HepG2 (cell line): ENCODE data around the gene CFAP221. TPM values are rescaled to one million over a fixed set of nuclear protein-coding genes. Genes with fewer than 3 reads are reported as not detected.

Experiments
- ATAC-seq: fragments of 200-7000 bp; cut with Tn5 transposase; 3 replicates; pipeline ENCODE4 v1.9.1; 2020; ENCODE audit warnings: mild to moderate bottlenecking, moderate library complexity
- BruUV-seq: library from RNA; stranded (reverse); fragments of 400-500 nt; replicated peaks from 2 replicates; lab custom pipeline; 2021; lab: Mats Ljungman, UMichigan
- CTCF ChIA-PET: fragments of 300-600 bp; formaldehyde crosslinking; extraction: SDS; loops from one replicate; lab custom pipeline; 2021; ENCODE audit warnings: low total read pairs, inconsistent platforms, low intra/inter-chr PET ratio; lab: Yijun Ruan, JAX
- POLR2A ChIA-PET: fragments of 350-600 bp; sonication (Branson Sonifier 250); formaldehyde crosslinking; loops from one replicate; lab custom pipeline; 2020; ENCODE audit warnings: antibody characterized with exemption, inconsistent platforms; lab: Yijun Ruan, JAX
- DNase-seq: peaks from one replicate; pipeline ENCODE4 v3.0.0-alpha.2; 2015; ENCODE audit warnings: low spot score
- FAIRE-seq: peaks from 3 replicates; lab custom pipeline; 2011; peaks lifted over from hg19 to GRCh38; lab: Jason Lieb, UNC
- H2AFZ ChIP-seq: one replicate; pipeline ENCODE4 v1.6.1; 2011; ENCODE audit warnings: low read length, inconsistent platforms
- H3K27ac ChIP-seq: fragments of 300-600 bp; 3 replicates; pipeline ENCODE4 v1.8.0; 2011; ENCODE audit warnings: mixed run types, mild to moderate bottlenecking, mixed read lengths, low read length, inconsistent platforms; ENCODE audit not compliant: insufficient read depth; ENCODE audit errors: extremely low read length
- H3K27me3 ChIP-seq, 2 experiments: fragments of 200-600 bp in 1 of 2; 2 replicates in 1 of 2; 3 replicates in 1 of 2; pipeline versions ENCODE4 v1.6.0 to v1.8.0; 2011; ENCODE audit warnings: low read length in 2 of 2, mild to moderate bottlenecking in 2 of 2, moderate library complexity in 2 of 2, inconsistent platforms in 1 of 2; ENCODE audit not compliant: insufficient read depth in 2 of 2, control insufficient read depth in 1 of 2
- H3K36me3 ChIP-seq, 2 experiments: fragments of 200-600 bp in 1 of 2; replicated peaks in 1 of 2; 2 replicates in 1 of 2; 3 replicates in 1 of 2; pipeline versions ENCODE4 v1.5.1 to v1.8.0; 2011; ENCODE audit warnings: low read length in 2 of 2, inconsistent platforms in 1 of 2; ENCODE audit not compliant: insufficient read depth in 2 of 2, control insufficient read depth in 1 of 2
- H3K4me1 ChIP-seq: 2 replicates; pipeline ENCODE4 v1.5.1; 2012; ENCODE audit warnings: low read length, inconsistent platforms; ENCODE audit not compliant: insufficient read depth
- H3K4me2 ChIP-seq: 2 replicates; pipeline ENCODE4 v1.6.0; 2011; ENCODE audit warnings: low read depth, low read length, inconsistent platforms
- H3K4me3 ChIP-seq, 3 experiments: fragments of 200-600 bp in 1 of 3; sonication (generic), shearing (Covaris generic) in 1 of 3; replicated peaks in 1 of 3; 2 replicates each; pipeline ENCODE4 v1.5.1; 2011 to 2016; ENCODE audit warnings: low read length in 3 of 3, inconsistent platforms in 2 of 3, low read depth in 2 of 3, mild to moderate bottlenecking in 2 of 3, control low read depth in 1 of 3, mixed read lengths in 1 of 3; ENCODE audit not compliant: insufficient read depth in 1 of 3
- H3K79me2 ChIP-seq: one replicate; pipeline ENCODE4 v1.6.1; 2011; ENCODE audit warnings: low read length, inconsistent platforms; ENCODE audit not compliant: insufficient read depth
- H3K9ac ChIP-seq: 2 replicates; pipeline ENCODE4 v1.6.0; 2011; ENCODE audit warnings: mild to moderate bottlenecking, low read depth, low read length, inconsistent platforms; ENCODE audit not compliant: insufficient read depth
- H3K9me3 ChIP-seq: 2 replicates; pipeline ENCODE4 v1.5.1; 2012; ENCODE audit warnings: mild to moderate bottlenecking, low read length
- H4K20me1 ChIP-seq: 2 replicates; pipeline ENCODE4 v1.6.0; 2011; ENCODE audit warnings: inconsistent platforms, mild to moderate bottlenecking, low read length, moderate library complexity; ENCODE audit not compliant: insufficient read depth
- CCDC6 ChIP-seq: sonication (generic); formaldehyde crosslinking; IDR thresholded peaks from 2 replicates; pipeline ENCODE4 v1.8.1; 2022; ENCODE audit warnings: mild to moderate bottlenecking, missing genetic modification reagents, moderate library complexity
- CEBPG ChIP-seq: IDR thresholded peaks from 2 replicates; pipeline ENCODE4 v1.6.1; 2016
- CENPBD1 ChIP-seq: sonication (generic); formaldehyde crosslinking; IDR thresholded peaks from 2 replicates; pipeline ENCODE4 v1.8.0; 2022; ENCODE audit warnings: missing genetic modification reagents, low read depth, mild to moderate bottlenecking, borderline replicate concordance
- DZIP1 ChIP-seq: sonication (generic); formaldehyde crosslinking; IDR thresholded peaks from 2 replicates; pipeline ENCODE4 v1.5.0; 2020; ENCODE audit warnings: mild to moderate bottlenecking, missing genetic modification reagents
- HNRNPL ChIP-seq: fragments of 200-400 bp; formaldehyde crosslinking; IDR thresholded peaks from 2 replicates; pipeline ENCODE4 v1.6.1; 2017; ENCODE audit warnings: mild to moderate bottlenecking, low read depth, low read length
- KDM5A ChIP-seq: fragments of 200-600 bp; sonication (generic); IDR thresholded peaks from 2 replicates; pipeline ENCODE4 v1.7.0; 2018; ENCODE audit warnings: antibody characterized with exemption, mild to moderate bottlenecking, low read length, borderline replicate concordance
- PLRG1 ChIP-seq: fragments of 450-650 bp; conservative IDR thresholded peaks from 2 replicates; pipeline ENCODE4 v1.6.1; 2016
- RORA ChIP-seq: sonication (generic); formaldehyde crosslinking; IDR thresholded peaks from 2 replicates; pipeline ENCODE4 v1.5.0; 2020; ENCODE audit warnings: mild to moderate bottlenecking, missing genetic modification reagents, moderate library complexity
- SATB2 ChIP-seq: sonication (generic); formaldehyde crosslinking; IDR thresholded peaks from 2 replicates; pipeline ENCODE4 v1.5.0; 2020; ENCODE audit warnings: missing genetic modification reagents
- SNRNP70 ChIP-seq: fragments of 200-400 bp; formaldehyde crosslinking; IDR thresholded peaks from 2 replicates; pipeline ENCODE4 v1.6.1; 2017; ENCODE audit warnings: mild to moderate bottlenecking, low read depth, low read length, moderate library complexity
- SP5 ChIP-seq: IDR thresholded peaks from 2 replicates; pipeline ENCODE4 v1.6.1; 2016; ENCODE audit warnings: low read depth, borderline replicate concordance
- TBX3 ChIP-seq: fragments of 450-650 bp; IDR thresholded peaks from 2 replicates; pipeline ENCODE4 v1.6.1; 2017; ENCODE audit warnings: antibody characterized with exemption, mild to moderate bottlenecking, inconsistent platforms, borderline replicate concordance
- ZNF205 ChIP-seq: IDR thresholded peaks from 2 replicates; pipeline ENCODE4 v1.6.1; 2018; ENCODE audit warnings: missing biosample characterization, missing genetic modification reagents
- ZNF274 ChIP-seq: sonication (generic); formaldehyde crosslinking; IDR thresholded peaks from 2 replicates; pipeline ENCODE4 v1.5.1; 2020; ENCODE audit warnings: mild to moderate bottlenecking, missing genetic modification reagents
- ZNF276 ChIP-seq: sonication (generic); formaldehyde crosslinking; IDR thresholded peaks from 2 replicates; pipeline ENCODE4 v1.4.0; 2020; ENCODE audit warnings: mild to moderate bottlenecking, low read depth, missing genetic modification reagents
- ZNF678 ChIP-seq: sonication (generic); formaldehyde crosslinking; IDR thresholded peaks from 2 replicates; pipeline ENCODE4 v1.4.0; 2020; ENCODE audit warnings: mild to moderate bottlenecking, missing genetic modification reagents
- ZNF879 ChIP-seq: sonication (generic); formaldehyde crosslinking; IDR thresholded peaks from 2 replicates; pipeline ENCODE4 v1.8.1; 2023; ENCODE audit warnings: missing genetic modification reagents
- ZZZ3 ChIP-seq: sonication (generic); formaldehyde crosslinking; IDR thresholded peaks from 2 replicates; pipeline ENCODE4 v1.4.0; 2020; ENCODE audit warnings: missing genetic modification reagents, mild to moderate bottlenecking, borderline replicate concordance
- WGBS: methylation state at CpG from one replicate; pipeline ENCODE4 v1.1.6; 2017; ENCODE audit warnings: low lambda C conversion rate; 5-methylcytosine and 5-hydroxymethylcytosine counted together
- in situ Hi-C: cut with HindIII; loops from 2 replicates; pipeline ENCODE4 v1.10.0; 2017; ENCODE audit warnings: low pct_unique_long_range_greater_than_20kb; ENCODE audit not compliant: extremely low pct_ligation_motif_present
- intact Hi-C: fragments of 100-400 bp; cut with micrococcal nuclease; formaldehyde crosslinking; loops from one replicate; pipeline ENCODE4 v1.10.0; 2022; ENCODE audit not compliant: unreplicated experiment
- polyA plus RNA-seq, 8 experiments: library from polyadenylated mRNA; depleted of rRNA in 3 of 8; stranded (reverse) in 7 of 8; unstranded in 1 of 8; fragments of >200 nt; fragmentation: Illumina TruSeq in 4 of 8; extraction: Trizol in 4 of 8; gene quantifications; 2 replicates each; pipeline versions ENCODE4 v1.2.1 to v1.2.3, GENCODE V29; 2011 to 2016; ENCODE audit warnings: low read depth in 4 of 8, missing spikeins in 1 of 8, mixed read lengths in 1 of 8; ENCODE audit not compliant: insufficient read depth in 1 of 8
- total RNA-seq, 5 experiments: library from RNA; depleted of rRNA; stranded (reverse); fragments of >200 nt; fragmentation: Illumina TruSeq; extraction: Trizol; gene quantifications; 2 replicates each; pipeline ENCODE4 v1.2.3, GENCODE V29; 2016; ENCODE audit warnings: low read depth in 1 of 5

Gene CFAP221
- total and polyA plus RNA-seq, 2 of the 13 experiments (the other 11 are each of a cell fraction or from before 2014, with no cell fraction given) = not detected

- Histone ChIP-seq H3K27ac (no peak overlapping the region), H3K79me2 (no peaks in the 10 kb centered on the region), H3K36me3 (no peaks in the 10 kb centered on the region), H3K9ac (no peak overlapping the region), H3K9me3 (no peaks in the 10 kb centered on the region), H3K4me2 (no peak overlapping the region), H3K27me3 (peaks cover 3 to 15% of the 10 kb centered on the region in 2 experiments; a peak in 4 of 5 replicates), H2AFZ (no peak overlapping the region)
- BruUV-seq = no TSS peak
- no peak for TF ChIP-seq ZNF678 (CRISPR knock-in tag)
- no peak for TF ChIP-seq CCDC6
- TF ChIP-seq TBX3 = no peak
- no peak for TF ChIP-seq SNRNP70
- no peak for TF ChIP-seq RORA
- TF ChIP-seq ZNF276 (CRISPR knock-in tag) = no peak
- no peak for TF ChIP-seq ZNF205 (CRISPR knock-in tag)
- TF ChIP-seq CENPBD1 (CRISPR knock-in tag) = no peak
- no peak for TF ChIP-seq PLRG1
- TF ChIP-seq ZZZ3 (CRISPR knock-in tag) = no peak
- TF ChIP-seq SATB2 (CRISPR knock-in tag) = no peak
- no peak for TF ChIP-seq CEBPG (CRISPR knock-in tag)
- no peak for TF ChIP-seq ZNF274 (CRISPR knock-in tag)
- TF ChIP-seq HNRNPL = no peak
- TF ChIP-seq SP5 (CRISPR knock-in tag) = no peak
- TF ChIP-seq KDM5A = no peak
- no peak for TF ChIP-seq ZNF879 (CRISPR knock-in tag)
- no peak for TF ChIP-seq DZIP1 (CRISPR knock-in tag)
- TF ChIP-seq, all 625 proteins: peak for 0
- DNase-seq (no peak), FAIRE-seq (no peak), ATAC-seq (no peak)
- H4K20me1 ChIP-seq = no peaks in the 10 kb centered on the region
- ChIA-PET CTCF (no interaction called here), POLR2A (no interaction called here)
- intact Hi-C loops (no loop called here), in situ Hi-C loops (no loop called here)
- WGBS = 26% methylated on average over 6 of the region's 6 CpGs
- H3K4me1 ChIP-seq = peaks cover 28% of the 10 kb centered on the region
- no peak overlapping the region for H3K4me3 ChIP-seq
Measured at GRCh38 chr2:119671752-119672151, 127.5 kb downstream of the CFAP221 start.
